ENCODE results near the gene HSD17B3. TPM values are rescaled to one million over a fixed set of nuclear protein-coding genes. Genes with fewer than 3 reads are reported as not detected.
A peak's percentile ranks its signal among the peaks of the same experiment; 100 is the strongest.
"Not testable (repeated sequence)": the region's sequence is repeated elsewhere in the genome, so short reads cannot be mapped to it uniquely, and the experiment has no call there.

Gene HSD17B3
- 0.78 TPM for total RNA-seq
- long read RNA-seq = 0 reads

DNA sequence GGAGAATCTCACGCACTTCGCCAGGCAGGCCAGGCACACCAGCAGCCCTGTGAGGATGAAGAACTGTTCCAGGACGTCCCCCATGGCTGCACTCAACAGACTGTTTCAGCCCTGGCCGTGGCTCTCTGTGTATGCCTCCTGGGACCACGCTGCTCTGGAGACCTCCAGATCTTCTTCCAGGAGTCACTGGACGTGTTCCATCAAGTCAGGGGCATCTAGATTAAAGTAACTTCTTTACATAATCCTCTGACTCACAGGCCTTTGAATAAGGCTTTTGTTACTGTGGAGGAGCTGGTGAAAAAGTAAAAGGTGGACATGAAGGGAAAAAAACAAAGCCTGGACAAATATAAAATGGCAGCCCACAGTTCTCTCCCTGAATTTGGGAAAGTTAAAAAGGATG is at the start of gene HSD17B3:
HSD17B3 (minus strand) TSS at position 156 of the 400 bp plus-strand sequence; CDS start at position 84, 72 bp downstream.
- intact Hi-C loops (cut with DNase I) = no loop called here
- DNase-seq (ENCODE audit: missing footprints) (no peak), ATAC-seq (no peak)

DNA sequence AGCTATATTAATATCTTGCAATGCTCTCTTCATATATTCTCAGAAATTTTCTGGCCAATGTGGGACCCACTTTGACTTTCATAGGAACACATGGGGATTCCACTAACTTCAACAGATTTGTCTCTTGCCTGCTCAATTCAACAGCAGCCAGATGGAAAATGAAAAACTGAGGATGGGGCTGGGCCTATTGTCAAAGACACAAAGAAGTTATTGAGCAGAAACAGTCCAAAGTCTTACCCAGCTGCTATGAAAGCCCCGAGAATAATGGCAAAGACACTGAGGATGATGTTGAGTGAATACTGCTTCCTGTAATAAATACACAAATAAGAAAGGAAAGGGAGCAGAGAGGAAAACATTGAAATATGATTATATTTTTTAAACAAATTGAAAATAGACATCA is 48.9 kb upstream of the HSD17B3 start:
- intact Hi-C loops (cut with DNase I) = no loop called here
- ATAC-seq (no peak), DNase-seq (ENCODE audit: missing footprints) (no peak)

DNA sequence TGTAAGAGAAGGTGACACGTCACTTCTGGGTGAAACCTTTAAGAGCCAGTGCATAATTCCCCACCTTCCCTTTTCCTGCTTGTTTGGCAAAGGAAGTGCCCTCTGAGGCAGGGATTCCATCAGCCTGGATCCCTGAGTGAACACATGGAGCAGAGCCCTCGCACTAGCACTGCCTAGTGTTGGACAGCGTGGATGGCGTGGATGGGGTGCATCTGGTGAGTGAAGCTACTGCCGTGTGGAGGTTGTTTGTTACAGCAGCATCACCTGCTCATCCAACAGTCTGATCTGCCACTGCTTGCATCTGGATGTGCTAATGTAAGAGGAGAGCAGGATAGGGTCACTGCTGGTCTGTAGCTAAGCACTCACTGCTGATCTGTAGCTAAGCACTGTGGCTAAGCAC is 46.3 kb upstream of the HSD17B3 start:
- no peak for DNase-seq (ENCODE audit: missing footprints)
- intact Hi-C loops (cut with DNase I) = no loop called here
- ATAC-seq = no peak

DNA sequence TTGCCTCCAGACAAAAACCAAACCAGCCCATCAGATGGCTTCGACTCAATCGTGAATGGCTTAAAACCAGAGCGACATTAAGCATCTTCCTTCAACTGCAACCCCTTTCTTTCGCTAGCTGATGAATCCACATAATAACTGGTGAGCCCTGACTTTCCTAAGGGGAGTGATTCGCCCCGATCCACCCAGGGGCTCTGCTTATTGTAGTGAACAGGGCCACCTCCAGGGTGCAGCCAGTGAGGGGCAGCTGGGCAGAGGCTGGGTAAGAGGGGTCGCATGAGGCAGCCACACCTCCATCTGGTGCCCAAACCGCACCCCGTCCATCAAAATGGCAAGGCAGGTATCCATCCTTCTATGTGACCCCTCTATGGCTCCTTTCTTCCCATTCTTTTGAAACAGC is 43.6 kb upstream of the HSD17B3 start:
- no peak for DNase-seq (ENCODE audit: missing footprints)
- intact Hi-C loops (cut with DNase I) = no loop called here
- no peak for ATAC-seq

DNA sequence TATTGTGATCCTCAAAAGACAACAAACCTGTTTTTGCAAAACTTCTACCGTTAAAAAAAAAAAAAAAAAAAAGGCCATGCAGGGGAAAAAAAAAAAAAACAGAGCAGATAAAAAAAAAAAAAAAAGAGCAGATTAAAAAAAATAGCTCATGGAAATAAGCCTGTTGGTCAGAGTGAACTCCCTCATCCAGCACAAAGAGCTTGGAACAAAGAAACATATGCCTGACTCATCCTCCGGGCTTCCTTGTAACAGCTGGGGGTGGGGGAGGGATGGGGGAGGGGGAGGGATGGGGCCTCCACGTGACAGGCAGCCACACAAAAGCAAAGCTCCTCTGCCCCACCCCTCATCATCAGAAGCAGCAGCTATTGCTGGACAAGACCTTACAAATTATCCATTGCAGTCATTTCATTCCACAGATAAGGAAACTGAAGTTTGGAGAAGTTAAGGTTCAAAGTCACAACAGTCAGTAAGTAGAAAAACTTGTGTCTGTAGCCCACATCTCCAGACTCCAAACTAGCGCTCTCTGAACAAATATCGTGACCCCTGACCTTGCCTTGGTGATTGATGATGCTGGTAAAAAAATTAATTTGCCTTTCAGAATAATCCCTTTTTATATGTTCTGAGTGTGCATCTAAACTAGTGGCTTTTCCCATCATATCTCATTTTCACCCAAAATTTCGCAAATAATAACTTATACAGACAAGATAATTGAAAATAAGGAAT is 42.6 kb upstream of the HSD17B3 start:
- ATAC-seq = peak; percentile 72
- intact Hi-C loops (cut with DNase I) = loop anchor here (5.0 kb wide), 1 partner anchor 73 kb away; the partner anchor contains the start of gene ZNF367
- no peak for DNase-seq (ENCODE audit: missing footprints)

DNA sequence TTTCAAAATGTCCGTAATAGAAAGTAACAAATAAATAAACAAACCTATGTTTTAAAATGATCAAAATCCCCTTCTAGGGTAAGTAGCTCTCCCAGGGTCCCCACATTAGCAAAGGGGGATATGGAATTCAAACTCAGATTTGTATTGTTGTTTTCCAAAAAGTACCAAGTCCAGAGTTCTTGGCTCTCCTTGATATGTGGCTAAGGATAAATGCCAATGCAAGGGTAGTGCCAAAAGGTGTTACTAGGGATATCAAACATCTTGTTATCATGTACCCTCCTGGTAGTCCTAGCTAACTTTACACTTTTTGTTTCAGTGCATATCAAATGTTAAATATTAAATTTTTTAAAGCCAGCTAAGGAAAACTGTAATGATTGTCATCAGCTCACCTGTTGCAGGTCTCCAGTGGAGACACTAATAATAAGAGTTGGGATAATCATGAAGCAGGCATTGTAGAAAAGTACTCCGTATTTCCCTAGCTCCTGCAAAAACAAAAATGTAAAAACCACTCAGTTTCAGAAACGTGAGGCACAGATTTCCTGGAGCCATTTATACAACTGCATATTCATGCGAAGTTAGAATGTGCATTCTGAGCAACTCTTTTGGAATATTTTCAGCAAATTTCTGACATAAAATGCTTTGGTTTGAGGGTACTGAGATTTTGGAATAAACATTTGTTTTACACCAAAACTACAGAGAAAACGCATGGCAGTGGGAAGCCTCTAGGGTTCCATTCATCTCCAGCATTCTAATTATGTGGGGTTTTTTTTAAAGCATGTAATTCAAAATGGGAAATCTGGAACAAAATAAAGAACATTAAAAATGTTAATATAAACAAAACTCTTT is 41.8 kb upstream of the HSD17B3 start:
- intact Hi-C loops (cut with DNase I) = loop anchor here (5.0 kb wide), 1 partner anchor 74 kb away; the partner anchor contains the start of gene ZNF367
- DNase-seq (ENCODE audit: missing footprints) (no peak), ATAC-seq (no peak)

DNA sequence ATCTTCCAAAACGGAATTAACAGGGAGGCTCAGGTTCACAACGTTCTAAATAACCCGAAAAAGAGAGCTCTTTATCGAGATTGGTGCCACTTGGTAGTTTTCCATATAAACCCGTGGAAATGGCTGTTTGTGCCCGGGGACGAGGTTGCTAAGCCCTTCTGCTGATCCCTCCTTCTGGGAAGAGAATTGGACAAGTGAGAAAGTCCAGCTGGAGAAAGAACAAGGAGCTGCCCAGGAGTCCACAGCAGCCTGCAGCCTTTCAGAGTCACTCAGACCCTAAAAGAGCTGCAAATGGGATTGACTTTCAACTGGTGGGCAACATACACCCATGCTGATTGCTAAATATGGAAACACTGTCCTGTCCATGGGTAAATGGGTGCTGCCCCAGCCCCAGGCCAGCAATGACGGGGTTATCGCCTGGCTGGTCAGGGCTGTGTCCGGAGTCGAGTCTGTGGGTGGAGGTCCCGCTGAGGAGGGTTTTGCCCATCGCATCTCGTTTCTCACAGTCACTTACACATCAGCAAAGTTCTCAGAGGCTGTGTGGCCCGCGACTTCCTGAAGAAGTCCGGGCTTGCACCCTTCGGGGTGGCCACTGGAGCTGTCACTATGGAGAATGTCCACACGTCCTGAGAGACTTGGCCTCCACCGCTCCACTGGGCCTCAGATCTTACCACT is 40.7 kb upstream of the HSD17B3 start:
- ATAC-seq (no peak), DNase-seq (ENCODE audit: missing footprints) (no peak)
- intact Hi-C loops (cut with DNase I) = loop anchor here (5.0 kb wide), 1 partner anchor 75 kb away; the partner anchor contains the start of gene ZNF367

DNA sequence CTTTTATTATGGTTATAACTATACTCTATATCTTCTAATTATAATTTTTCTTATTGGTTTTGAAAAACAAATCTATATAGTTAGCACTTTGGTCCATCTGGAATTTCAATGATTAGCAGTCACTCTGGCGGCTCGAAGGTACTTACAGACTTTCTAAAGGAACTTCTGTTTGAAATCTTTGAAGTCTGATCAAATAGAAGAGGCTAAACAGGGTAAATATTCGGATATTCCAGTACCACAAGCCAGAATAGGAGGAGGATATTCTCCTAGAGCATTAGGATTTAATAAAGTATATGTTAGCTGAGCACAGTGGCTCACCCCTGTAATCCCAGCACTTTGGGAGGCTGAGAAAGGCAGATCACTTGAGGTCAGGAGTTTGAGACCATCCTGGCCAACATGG is 38.7 kb upstream of the HSD17B3 start:
- ATAC-seq (no peak), DNase-seq (ENCODE audit: missing footprints) (no peak)
- intact Hi-C loops (cut with DNase I) = loop anchor here (5.0 kb wide), 1 partner anchor 77 kb away; the partner anchor contains the start of gene ZNF367

DNA sequence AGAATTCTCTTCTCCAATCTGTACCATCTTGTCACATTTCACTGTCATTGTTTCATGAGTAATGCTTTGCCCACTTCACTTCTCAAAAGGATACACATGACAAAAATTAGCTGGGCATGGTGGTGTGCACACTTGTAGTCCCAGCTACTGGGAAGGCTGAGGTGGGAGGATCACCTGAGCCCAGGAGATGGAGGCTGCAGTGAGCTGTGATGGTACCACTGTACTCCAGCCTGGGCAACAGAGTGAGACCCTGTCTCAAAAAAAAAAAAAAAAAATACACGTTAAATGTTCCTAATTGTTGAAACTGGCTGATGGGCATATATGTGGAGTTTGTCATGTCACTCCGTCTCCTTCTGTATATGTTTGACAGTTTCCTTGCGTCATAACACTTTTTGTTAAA is 36.3 kb upstream of the HSD17B3 start:
- no peak for DNase-seq (ENCODE audit: missing footprints)
- intact Hi-C loops (cut with DNase I) = no loop called here
- no peak for ATAC-seq

DNA sequence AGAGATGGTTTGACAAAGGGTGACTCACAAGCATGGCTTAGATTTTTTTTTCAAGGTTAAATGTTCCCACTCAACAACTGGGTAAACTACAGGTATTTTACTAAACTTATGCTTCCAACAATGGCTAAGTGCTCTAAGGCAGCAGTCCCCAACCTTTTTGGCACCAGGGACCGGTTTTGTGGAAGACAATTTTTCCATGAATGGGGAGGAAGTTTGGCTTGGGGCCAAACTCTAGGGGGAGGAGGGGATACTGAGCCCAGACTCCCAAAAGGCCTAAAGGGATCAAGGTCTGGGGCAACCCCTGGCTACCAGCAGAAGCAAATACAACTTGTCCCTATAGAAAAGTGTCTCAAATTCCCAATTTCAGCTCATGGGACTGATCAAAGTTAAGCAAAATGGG is 32.0 kb upstream of the HSD17B3 start:
- intact Hi-C loops (cut with DNase I) = no loop called here
- no peak for DNase-seq (ENCODE audit: missing footprints)
- ATAC-seq = no peak

DNA sequence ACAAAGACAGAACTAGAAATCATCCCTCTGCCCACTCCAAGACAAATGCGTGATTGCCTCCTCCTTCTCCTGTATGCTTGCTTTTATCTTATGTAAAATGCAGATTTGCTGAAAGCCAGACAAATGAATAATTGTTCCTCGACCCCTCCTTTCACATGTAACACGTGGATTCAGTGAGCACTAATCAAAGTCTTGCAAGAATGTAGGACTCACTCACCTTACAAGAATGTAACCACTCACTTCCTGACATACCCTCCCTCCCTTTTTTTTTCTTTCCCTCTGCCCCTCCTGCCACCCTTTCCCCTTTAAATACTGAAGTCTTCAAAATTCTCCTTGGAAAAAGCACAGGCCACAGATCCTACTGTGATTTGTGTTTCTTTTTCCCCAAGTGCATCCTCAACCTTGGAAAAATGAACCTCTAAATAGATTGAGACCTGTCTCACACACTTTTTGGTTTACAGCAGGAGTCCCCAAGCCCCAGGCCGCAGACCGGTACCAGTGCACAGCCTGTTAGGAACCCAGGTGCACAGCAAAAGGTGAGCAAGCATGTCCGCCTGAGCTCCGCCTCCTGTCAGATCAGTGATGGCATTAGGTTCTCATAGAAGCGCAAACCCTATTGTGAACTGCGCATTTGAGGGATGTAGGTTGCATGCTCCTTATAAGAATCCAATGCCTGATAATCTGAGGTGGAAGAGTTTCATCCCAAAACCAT is 29.4 kb upstream of the HSD17B3 start:
- no peak for DNase-seq (ENCODE audit: missing footprints)
- intact Hi-C loops (cut with DNase I) = no loop called here
- no peak for ATAC-seq

DNA sequence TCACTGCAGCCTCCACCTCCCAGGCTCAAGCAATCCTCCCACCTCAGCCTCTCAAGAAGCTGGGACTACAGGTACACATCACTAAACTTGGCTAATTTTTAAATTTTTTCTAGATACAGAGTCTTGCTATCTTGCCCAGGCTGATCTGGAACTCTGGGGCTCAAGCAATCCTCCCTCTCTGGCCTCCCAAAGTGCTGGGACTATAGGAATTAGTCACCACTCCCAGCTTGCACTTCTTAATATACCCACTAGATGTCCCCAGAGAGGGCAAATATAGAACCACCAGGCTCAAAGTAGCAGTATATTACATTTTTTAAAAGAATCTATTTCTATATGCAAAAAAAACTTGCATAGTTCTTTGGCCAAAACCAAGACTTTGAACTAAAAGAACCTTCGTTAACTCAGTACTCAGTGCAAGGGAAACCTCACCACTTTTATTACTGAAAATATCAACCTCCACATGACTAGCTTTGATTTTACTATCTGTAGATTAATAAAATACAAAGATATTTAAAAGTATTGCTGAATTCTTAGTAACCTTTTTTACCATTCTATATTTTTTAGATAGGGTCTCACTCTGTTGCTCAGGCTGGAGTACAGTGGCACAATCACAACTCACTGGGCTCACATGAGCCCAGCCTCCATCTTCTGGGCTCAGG is 25.8 kb upstream of the HSD17B3 start:
- DNase-seq (ENCODE audit: missing footprints) = no peak
- peak; percentile 62 for ATAC-seq
- intact Hi-C loops (cut with DNase I) = loop anchor here (2.0 kb wide), 2 partner anchors 55 to 339 kb away; partner anchors contain the start of gene SLC35D2

DNA sequence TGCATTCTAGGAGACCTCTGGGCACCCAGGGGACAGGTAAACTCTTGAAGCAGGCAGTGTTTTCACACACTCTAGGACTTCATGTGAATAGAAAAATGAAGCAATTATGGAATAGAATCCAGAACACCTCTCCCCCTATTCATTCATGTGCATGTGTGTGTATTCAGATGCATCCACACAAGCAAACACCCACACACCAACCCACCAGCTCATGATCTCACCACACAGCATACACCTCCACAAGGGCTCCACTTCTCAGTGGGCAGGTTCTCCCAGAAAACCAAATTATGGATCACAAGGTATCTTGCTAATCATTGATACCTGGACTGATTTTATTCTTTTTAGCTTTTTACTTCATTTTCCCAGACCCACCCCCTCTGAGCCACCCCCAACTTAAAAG is 21.2 kb upstream of the HSD17B3 start:
- intact Hi-C loops (cut with DNase I) = no loop called here
- no peak for ATAC-seq
- DNase-seq (ENCODE audit: missing footprints) = no peak

DNA sequence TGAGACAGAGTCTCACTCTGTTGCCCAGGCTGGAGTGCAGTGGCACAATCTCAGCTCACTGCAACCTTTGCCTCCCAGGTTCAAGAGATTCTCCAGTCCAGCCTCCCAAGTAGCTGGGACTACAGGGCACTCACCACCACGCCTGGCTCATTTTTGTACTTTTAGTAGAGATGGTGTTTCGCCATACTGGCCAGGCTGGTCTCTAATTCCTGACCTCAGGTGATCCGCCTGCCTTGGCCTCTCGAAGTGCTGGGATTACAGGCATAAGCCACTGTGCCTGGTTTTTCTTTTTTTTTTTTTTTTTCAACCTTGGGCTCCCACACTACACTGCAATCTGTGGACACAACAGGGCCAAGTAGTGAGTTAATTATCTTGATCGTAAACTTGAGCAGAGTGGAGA is 20.8 kb upstream of the HSD17B3 start:
- not testable (repeated sequence) for ATAC-seq

DNA sequence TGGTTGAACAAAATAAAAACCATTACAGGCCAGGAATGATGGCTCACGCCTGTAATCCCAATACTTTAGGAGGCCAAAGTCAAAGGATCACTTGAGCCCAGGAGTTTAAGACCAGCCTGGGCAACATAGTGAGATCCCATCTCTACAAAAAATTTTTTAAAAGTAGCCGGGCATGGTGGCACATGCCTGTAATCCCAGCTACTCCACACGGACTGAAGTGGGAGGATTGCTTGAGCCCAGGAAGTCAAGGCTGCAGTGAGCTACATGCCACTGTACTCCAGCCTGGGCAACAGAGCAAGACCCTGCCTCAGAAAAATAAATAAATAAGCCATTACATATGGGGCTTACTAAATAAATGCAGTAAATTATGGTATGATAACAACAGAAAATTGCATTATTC is 20.2 kb upstream of the HSD17B3 start:
- ATAC-seq; DNase-seq (ENCODE audit: missing footprints); intact Hi-C loops (cut with DNase I): not testable (repeated sequence)

More for the DNA sequence above, 20.8 kb upstream of the HSD17B3 start:
- intact Hi-C loops (cut with DNase I); DNase-seq (ENCODE audit: missing footprints): not testable (repeated sequence)

DNA sequence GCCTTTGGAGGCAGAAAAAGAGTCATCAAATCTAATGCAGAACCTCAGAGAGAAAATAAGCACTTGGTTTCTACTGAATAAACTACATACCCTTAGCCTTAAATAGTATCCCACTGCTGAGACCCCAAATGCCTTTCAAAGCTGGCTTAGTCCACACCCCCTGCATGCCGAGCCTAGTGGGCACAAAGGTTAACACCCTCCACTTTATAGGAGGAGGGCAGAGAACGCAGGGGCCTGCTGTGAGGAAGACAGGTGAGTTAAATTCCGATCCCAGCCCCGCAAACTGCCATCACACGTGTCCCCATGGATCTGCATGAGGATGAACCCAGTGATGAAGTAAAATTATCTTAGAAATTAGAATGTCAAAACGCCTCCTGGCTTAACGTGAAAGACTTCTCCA is 19.5 kb upstream of the HSD17B3 start:
- intact Hi-C loops (cut with DNase I) = no loop called here
- DNase-seq (ENCODE audit: missing footprints) (no peak), ATAC-seq (no peak)

DNA sequence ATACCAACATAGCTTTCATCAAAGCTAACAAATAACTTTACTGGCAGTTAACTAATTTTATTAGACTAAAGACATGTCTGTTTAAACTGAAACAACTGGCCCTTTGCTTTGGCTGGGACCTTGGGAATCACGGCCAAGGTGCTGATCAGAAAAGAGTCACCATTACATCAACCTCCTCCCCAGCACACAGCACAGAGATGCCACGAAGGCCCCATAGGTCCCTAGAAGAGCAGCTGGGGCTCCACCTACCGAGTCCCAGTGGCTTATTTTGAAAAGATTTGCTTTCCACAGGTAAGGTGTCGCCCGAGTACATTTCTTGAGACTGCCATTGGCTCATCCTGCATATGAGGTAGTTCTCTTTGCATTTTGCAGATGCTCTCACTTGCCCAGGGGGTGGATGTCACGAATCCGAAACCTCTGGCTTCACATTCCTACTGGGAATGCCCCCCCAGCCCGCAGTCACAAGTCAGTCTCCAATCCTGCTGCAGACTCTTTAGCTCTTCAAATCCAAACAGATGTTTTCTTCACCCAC is 18.8 kb upstream of the HSD17B3 start:
- intact Hi-C loops (cut with DNase I) = no loop called here
- DNase-seq (ENCODE audit: missing footprints) (no peak), ATAC-seq (no peak)
